H7 (cell line): Measurements from ENCODE around the gene PLD2. TPM values are rescaled to one million over a fixed set of nuclear protein-coding genes. Genes with fewer than 3 reads are reported as not detected.

Experiments used
- DNase-seq: peaks from one replicate; pipeline ENCODE4 v3.0.0; 2012
- H3K27me3 ChIP-seq: 2 replicates; pipeline ENCODE4 v1.6.0; 2011; ENCODE audit warnings: mild to moderate bottlenecking, low read length; ENCODE audit not compliant: control insufficient read depth, insufficient read depth
- H3K36me3 ChIP-seq: replicated peaks from 2 replicates; pipeline ENCODE4 v1.5.1; 2011; ENCODE audit warnings: low read length; ENCODE audit not compliant: control insufficient read depth, insufficient read depth
- H3K4me3 ChIP-seq: 2 replicates; pipeline ENCODE4 v1.5.1; 2011; ENCODE audit warnings: low read depth, mild to moderate bottlenecking, control low read depth, low read length, moderate library complexity; ENCODE audit not compliant: insufficient read depth
- total RNA-seq: library from RNA; depleted of rRNA; stranded (reverse); fragments of >200 nt; shearing (Covaris generic); gene quantifications from 2 replicates; pipeline ENCODE4 v1.2.3, GENCODE V29; 2014

The PLD2 gene
- total RNA-seq, 1 experiment from 2014 or later = 36.5 TPM

- DNase-seq = no peak
- peak overlapping the region; percentile 92 for H3K4me3 ChIP-seq
- H3K27me3 ChIP-seq = no peaks in the 10 kb centered on the region
- H3K36me3 ChIP-seq = peaks cover 2% of the 10 kb centered on the region
Observed at GRCh38 chr17:4833941-4834680, 27.2 kb downstream of the PLD2 start.

DNA sequence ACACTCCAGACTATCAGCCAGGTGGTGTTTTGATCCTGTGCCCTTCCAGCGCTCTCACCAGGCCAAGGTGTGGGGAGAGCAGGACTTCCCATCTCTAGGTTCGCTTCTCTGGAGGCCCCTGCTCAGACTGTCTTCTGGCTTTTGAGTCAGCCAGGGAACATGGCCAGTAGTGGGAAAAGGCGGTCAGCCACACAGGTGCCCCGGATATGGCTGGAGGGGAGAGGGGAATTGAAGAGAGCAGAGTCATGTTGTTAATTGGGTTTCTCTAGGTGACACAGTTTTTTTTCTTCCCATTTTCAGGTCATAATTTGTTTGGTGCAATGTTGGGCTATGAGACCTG is 27.7 kb downstream of the PLD2 start:
- Histone ChIP-seq H3K36me3 (peaks cover 2% of the 10 kb centered on the region), H3K27me3 (no peaks in the 10 kb centered on the region), H3K4me3 (peak overlapping the region; percentile 92; the same call in 1 of the 2 replicates)
- DNase-seq = no peak

DNA sequence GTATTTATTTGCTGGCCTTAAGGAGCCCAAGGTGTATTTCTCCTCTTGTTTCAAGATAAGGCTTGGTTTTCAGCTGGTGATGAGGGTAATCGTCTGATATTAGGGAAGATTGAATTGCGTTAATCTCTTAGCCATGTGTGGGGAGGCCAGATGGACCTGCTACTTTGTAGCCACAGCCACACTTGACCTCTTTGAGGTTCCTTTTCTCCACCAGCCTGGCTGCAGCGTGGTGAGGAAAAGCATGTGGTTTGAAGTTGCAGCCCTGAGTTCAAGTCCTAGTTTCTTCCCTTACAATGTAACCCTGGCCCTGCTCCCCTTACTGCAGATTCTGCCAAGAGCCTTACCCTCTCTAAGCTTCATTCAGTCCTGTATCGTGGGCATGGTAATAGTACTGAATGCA is 29.3 kb downstream of the PLD2 start:
- H3K27me3 ChIP-seq = no peaks in the 10 kb centered on the region
- H3K4me3 ChIP-seq = no peak overlapping the region
- DNase-seq = no peak

GRCh38 chr17:4837471-4838308 is 30.7 kb downstream of the PLD2 start:
- H3K4me3 ChIP-seq = no peak overlapping the region
- no peaks in the 10 kb centered on the region for H3K27me3 ChIP-seq
- DNase-seq = no peak
- H3K36me3 ChIP-seq = peaks cover 2% of the 10 kb centered on the region

More for the DNA sequence above, 29.3 kb downstream of the PLD2 start:
- H3K36me3 ChIP-seq = peaks cover 2% of the 10 kb centered on the region

- Histone ChIP-seq H3K36me3 (peaks cover 2% of the 10 kb centered on the region), H3K4me3 (no peak overlapping the region), H3K27me3 (no peaks in the 10 kb centered on the region)
- DNase-seq = no peak
Observed at GRCh38 chr17:4838309-4838785, 31.4 kb downstream of the PLD2 start.

- no peak for DNase-seq
- peaks cover 2% of the 10 kb centered on the region for H3K36me3 ChIP-seq
- no peaks in the 10 kb centered on the region for H3K27me3 ChIP-seq
- no peak overlapping the region for H3K4me3 ChIP-seq
Observed at GRCh38 chr17:4839221-4839620, 32.3 kb downstream of the PLD2 start.

DNA sequence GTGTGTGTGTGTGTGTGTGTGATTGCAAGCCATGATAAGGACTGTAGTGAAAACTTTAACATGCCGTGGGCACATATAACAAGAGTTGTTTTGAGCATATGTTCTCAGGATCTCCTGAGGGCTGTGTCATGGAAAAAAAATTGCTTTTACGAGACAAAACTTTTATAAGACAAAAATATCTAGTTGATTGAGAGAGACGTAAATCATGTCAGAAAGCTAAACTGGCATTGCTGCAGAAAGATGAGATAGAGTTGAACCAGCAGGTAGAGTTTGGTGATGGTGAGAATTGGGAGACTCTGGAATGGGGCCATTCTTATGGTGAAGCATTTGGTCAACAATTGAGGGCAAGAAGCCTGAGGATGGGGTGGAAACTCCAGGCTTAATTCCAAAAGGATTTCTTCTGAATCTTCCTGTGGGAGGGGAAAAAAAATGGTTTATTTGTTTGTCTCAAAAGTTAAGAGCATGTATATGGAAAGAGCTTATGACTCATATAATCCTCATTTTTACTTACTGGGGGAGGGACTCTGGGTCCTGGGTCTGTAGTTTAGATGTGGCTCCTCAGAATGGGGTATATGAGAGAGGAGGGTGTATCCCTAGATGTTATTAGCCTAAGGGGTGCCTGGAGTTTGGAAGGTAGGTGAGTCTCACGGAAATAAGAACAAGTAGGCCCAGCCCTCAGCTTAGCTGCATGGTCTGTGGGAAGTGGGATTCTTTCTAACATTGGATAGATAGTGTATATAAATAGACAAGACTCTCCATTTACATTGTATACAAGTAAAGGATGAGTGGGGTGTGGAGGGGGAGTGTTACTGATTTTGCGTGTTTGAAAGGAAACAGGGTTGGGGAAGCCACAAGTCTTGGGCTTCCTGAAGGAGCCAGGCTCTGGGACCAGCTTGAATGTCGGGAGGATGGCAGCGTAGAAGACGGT is 33.3 kb downstream of the PLD2 start:
- no peak overlapping the region for H3K4me3 ChIP-seq
- no peaks in the 10 kb centered on the region for H3K27me3 ChIP-seq
- no peak for DNase-seq
- peaks cover 2% of the 10 kb centered on the region for H3K36me3 ChIP-seq

- peaks cover 2% of the 10 kb centered on the region for H3K36me3 ChIP-seq
- H3K4me3 ChIP-seq = no peak overlapping the region
- H3K27me3 ChIP-seq = no peaks in the 10 kb centered on the region
- no peak for DNase-seq
Observed at GRCh38 chr17:4840893-4841242, 33.9 kb downstream of the PLD2 start.

- peaks cover 2% of the 10 kb centered on the region for H3K36me3 ChIP-seq
- H3K4me3 ChIP-seq = no peak overlapping the region
- no peak for DNase-seq
- H3K27me3 ChIP-seq = no peaks in the 10 kb centered on the region
Observed at GRCh38 chr17:4842376-4842775, 35.4 kb downstream of the PLD2 start.

GRCh38 chr17:4843321-4844000 is 36.5 kb downstream of the PLD2 start:
- H3K27me3 ChIP-seq = no peaks in the 10 kb centered on the region
- H3K4me3 ChIP-seq = no peak overlapping the region
- no peaks in the 10 kb centered on the region for H3K36me3 ChIP-seq
- no peak for DNase-seq

- no peak for DNase-seq
- no peaks in the 10 kb centered on the region for H3K36me3 ChIP-seq
Observed at GRCh38 chr17:4845118-4845517, 38.2 kb downstream of the PLD2 start.

GRCh38 chr17:4846635-4847390 is 39.9 kb downstream of the PLD2 start:
- no peak for DNase-seq
- no peaks in the 10 kb centered on the region for H3K27me3 ChIP-seq
- H3K4me3 ChIP-seq = no peak overlapping the region
- no peaks in the 10 kb centered on the region for H3K36me3 ChIP-seq

More at GRCh38 chr17:4845118-4845517, 38.2 kb downstream of the PLD2 start:
- no peak overlapping the region for H3K4me3 ChIP-seq
- no peaks in the 10 kb centered on the region for H3K27me3 ChIP-seq

DNA sequence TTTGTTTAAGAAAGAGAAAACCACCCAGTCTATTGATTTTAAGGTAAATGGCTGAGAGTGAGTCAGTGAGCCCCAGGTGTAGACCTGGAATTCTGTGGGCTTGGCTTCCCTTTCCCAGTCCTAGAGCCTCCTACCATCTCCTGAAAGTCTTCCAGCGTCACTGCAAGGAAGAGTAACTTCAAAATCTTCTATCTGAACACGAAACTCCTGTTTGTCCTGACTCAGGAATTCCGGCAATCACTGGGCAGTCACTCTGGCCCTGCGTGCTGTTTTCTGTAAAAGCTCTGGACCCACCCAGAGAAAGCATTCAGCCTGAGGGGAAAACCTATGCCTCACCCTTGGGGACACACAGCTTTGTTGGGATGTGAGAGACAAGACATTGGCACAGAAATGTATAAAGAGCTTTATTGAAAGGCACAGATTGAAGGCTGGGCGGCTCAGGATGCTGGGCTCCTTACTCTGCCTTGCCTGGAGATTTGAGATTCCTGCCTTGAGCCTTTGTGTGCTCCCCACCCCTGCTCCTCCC is 42.1 kb downstream of the PLD2 start:
- DNase-seq = peak; percentile 69
- Histone ChIP-seq H3K4me3 (no peak overlapping the region), H3K27me3 (no peaks in the 10 kb centered on the region), H3K36me3 (no peaks in the 10 kb centered on the region)
